Middle frontal gyrus (tissue), 1 donor: ENCODE data around the gene WNT6.

Experiments used
- DNase-seq: peaks from one replicate; pipeline ENCODE4 v3.0.0-alpha.2; 2015; ENCODE audit warnings: low spot score; ENCODE audit errors: extremely low spot score

Gene WNT6

GRCh38 chr2:218859556-218859987, at the start of gene WNT6:
WNT6 (plus strand) TSS chr2:218859805; CDS start chr2:218860038, 233 bp downstream.
- DNase-seq: no peak

- DNase-seq: no peak
Observed at GRCh38 chr2:218810256-218810655, 49.3 kb upstream of the WNT6 start.

GRCh38 chr2:218811382-218811781, 48.2 kb upstream of the WNT6 start:
- DNase-seq: no peak

- DNase-seq: no peak
Observed at GRCh38 chr2:218812096-218812815, 47.3 kb upstream of the WNT6 start.

GRCh38 chr2:218812861-218813260, 46.7 kb upstream of the WNT6 start:
- no peak for DNase-seq

GRCh38 chr2:218813771-218814460, 45.7 kb upstream of the WNT6 start:
- no peak for DNase-seq

GRCh38 chr2:218814540-218815243, 44.9 kb upstream of the WNT6 start:
- DNase-seq: no peak

- DNase-seq: no peak
Observed at GRCh38 chr2:218815244-218815637, 44.4 kb upstream of the WNT6 start.

GRCh38 chr2:218815649-218816048, 44.0 kb upstream of the WNT6 start:
- DNase-seq: no peak

- no peak for DNase-seq
Observed at GRCh38 chr2:218816561-218817011, 43.0 kb upstream of the WNT6 start.

- no peak for DNase-seq
Observed at GRCh38 chr2:218819093-218819492, 40.5 kb upstream of the WNT6 start.

GRCh38 chr2:218820746-218821369, 38.7 kb upstream of the WNT6 start:
- no peak for DNase-seq

- no peak for DNase-seq
Observed at GRCh38 chr2:218821605-218822211, 37.9 kb upstream of the WNT6 start.

- no peak for DNase-seq
Observed at GRCh38 chr2:218822622-218823021, 37.0 kb upstream of the WNT6 start.

GRCh38 chr2:218823196-218823855, 36.3 kb upstream of the WNT6 start:
- no peak for DNase-seq

GRCh38 chr2:218824004-218824403, 35.6 kb upstream of the WNT6 start:
- no peak for DNase-seq

- DNase-seq: no peak
Observed at GRCh38 chr2:218826791-218827190, 32.8 kb upstream of the WNT6 start.

GRCh38 chr2:218827701-218828476, 31.7 kb upstream of the WNT6 start:
- DNase-seq: no peak

- no peak for DNase-seq
Observed at GRCh38 chr2:218828477-218828778, 31.2 kb upstream of the WNT6 start.

- no peak for DNase-seq
Observed at GRCh38 chr2:218829868-218830451, 29.6 kb upstream of the WNT6 start.
